GM20431 (cell line): ENCODE measurements around the gene HEXIM1.

ENCODE experiments used
- in situ Hi-C: fragments of 300-500 bp; cut with MseI, MboI; formaldehyde crosslinking; loops from one replicate; pipeline ENCODE4 v1.15.0; 2020; ENCODE audit warnings: low sequenced_read_pairs; ENCODE audit not compliant: unreplicated experiment

The HEXIM1 gene

DNA sequence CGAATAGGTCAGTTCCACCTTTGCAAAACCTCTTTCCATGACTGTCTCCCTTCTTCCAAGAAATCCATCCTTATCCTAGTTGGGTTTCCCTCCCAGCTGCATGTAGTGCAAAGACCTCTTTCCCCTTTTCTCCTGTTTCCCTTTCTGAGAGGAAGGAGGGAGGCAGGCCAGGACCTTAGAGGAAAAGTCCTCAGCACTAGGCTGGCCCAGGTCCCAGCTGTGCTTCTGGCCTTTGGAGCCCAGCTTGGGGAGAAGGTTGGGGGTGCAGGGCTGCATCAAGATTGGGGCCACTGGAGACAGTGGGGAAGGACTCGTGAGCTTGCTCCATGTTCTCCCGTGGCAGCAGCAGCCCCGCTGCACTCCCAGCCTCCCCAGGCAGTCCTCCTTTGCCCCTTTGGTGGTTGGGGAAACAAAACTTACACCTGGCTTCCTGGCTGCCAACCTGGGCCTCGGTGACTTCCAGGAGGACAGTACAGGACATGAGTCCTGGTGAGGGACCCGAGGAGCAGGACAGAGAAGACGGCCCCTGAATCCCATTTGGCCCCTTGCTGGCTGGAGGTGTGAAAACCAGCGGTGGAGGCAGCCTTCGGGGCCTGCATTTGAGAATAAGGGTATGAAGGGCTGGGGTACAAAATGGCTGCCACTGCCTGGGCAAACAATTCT is 13.9 kb downstream of the HEXIM1 start:
- in situ Hi-C loops = no loop called here

GRCh38 chr17:45164734-45165269 is 16.5 kb downstream of the HEXIM1 start:
- in situ Hi-C loops = no loop called here

GRCh38 chr17:45168991-45169752 is 20.9 kb downstream of the HEXIM1 start:
- in situ Hi-C loops = no loop called here

- in situ Hi-C loops = no loop called here
Observed at GRCh38 chr17:45170280-45170930, 22.1 kb downstream of the HEXIM1 start.

GRCh38 chr17:45170931-45171337 is 22.7 kb downstream of the HEXIM1 start:
- in situ Hi-C loops = no loop called here

- in situ Hi-C loops = no loop called here
Observed at GRCh38 chr17:45171338-45172231, 23.3 kb downstream of the HEXIM1 start.

DNA sequence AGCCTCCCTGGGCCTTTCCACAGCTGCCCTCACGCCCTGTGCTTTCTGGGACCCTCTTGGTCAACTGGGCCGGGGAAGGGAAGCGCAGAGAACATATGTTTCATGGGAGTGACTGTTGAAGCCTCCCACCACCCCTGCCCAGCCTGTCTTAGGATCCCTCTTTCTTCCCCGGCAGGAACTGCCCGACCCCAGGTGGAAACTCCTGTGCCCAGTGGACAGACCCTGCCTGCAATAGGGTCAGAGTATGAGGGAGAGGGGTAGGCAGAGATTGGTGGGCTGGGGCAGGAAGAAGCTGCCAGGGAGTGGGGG is 23.9 kb downstream of the HEXIM1 start:
- in situ Hi-C loops = no loop called here

DNA sequence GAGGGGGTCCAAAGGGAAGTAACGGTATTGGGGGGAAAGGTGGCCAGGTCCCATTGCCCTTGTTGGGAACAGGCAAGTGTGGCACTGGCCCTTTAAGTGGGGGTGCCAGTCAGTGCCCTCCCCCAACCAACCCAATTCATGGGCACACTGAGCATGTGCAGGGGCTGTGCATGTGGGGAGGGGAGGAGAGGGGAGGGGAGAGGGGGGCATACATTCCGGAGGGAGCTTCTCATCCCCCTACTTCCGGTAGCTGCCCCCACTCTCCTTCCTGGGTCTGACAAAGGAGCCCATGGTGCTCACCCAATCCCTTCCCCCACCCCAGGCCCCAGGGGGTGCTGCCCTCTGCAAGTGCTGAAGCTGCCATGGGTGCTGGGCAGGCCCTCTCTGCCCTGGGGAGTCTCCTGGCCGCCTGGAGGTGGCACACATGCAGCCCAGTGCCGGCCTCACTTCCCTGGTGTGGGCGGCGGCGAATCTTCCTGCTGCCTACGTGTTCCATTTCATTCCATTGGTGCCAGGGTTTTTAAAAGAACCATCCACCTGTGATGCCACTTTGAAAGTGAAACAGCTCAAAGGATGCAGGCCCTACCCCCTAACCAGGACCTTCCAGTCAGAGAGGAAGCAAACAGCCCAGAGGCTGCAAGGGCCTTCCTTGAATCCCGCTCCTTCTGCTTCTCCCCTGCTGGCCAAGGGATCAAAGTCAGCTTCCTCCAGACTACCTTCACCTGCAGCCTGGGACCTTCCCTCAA is 24.4 kb downstream of the HEXIM1 start:
- in situ Hi-C loops = no loop called here

DNA sequence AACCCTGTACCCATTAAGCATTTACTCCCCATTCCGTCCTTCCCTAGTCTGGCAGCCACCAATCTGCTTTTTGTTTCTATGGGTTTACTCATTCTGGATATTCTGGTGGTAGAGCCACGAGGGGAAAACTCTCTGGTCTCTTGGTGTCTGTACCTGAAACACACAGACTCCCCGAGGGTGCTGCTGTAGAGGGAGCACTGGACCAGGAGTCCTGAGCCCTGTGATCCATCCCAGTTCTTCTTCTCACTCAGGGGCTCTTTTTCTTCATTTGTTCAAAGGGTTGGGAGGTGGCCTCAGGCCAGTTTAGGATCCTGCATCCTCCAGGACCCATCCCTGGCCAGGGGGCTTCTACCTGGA is 27.5 kb downstream of the HEXIM1 start:
- in situ Hi-C loops = no loop called here

DNA sequence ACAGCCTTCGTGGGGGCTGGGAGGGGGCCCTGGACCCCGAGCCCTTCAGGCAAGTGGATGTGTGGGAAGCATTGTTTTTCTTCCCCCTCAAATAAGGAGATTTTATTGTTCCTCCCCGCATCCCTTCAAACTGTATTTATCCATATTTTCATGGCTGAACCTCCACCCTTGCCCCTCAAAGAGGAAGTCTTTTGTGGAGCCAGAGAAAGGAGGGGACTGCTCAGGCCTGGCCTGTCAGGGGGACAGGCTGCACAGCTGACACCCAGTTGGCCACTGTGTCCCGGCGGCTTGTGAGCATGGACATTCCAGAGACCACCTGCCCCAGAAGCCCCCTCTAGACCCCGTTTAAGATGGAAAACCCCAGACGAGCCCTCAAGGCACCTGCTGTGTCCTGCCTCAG is 29.3 kb downstream of the HEXIM1 start:
- in situ Hi-C loops = no loop called here

DNA sequence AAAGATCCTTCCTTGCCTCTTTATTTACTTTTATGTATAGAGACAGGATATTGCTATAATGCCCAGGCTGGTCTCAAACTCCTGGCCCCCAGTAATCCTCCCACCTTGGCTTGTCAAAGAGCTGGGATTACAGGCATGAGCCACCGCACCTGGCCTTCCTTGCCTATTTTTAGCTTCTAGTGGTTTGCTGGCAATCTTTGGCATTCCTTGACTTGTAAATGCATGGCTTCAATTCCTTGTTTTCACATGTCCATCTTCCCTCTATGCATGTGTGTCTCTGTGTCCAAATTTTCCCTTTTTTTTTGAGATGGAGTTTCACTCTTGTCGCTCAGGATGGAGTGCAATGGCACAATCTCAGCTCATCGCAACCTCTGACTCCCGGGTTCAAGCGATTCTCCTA is 35.9 kb downstream of the HEXIM1 start:
- in situ Hi-C loops = no loop called here

DNA sequence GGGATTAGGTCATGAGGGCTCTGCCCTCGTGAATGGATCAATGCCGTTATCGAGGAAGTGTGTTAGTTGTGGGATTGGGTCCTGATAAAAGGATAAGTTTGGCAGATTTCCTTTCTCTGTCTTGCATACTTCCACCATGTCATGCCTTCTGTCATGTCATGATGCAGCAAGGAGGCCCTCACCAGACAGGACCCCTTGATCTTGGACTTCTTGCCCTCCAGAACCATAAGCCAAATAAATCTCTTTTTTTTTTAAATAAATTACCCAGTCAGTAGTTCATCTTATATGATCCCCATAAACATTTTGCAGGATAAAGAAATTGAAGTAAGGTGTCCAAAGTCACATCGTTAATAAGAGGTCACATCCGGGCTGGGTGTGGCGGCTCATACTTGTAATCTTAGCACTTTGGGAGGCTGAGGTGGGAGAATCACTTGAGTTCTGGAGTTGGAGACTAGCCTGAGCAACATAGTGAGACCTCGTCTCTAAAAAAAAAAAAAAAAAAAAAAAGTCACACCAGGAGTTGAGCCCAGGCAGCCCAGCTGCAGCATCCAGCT is 38.6 kb downstream of the HEXIM1 start:
- in situ Hi-C loops = no loop called here

- in situ Hi-C loops = no loop called here
Observed at GRCh38 chr17:45189009-45189408, 40.7 kb downstream of the HEXIM1 start.

- in situ Hi-C loops = loop anchor here (10.0 kb wide), 1 partner anchor 56 kb away; the partner anchor contains the start of genes ACBD4 and PLCD3
Observed at GRCh38 chr17:45190503-45191255, 42.4 kb downstream of the HEXIM1 start.

- in situ Hi-C loops = loop anchor here (10.0 kb wide), 1 partner anchor 61 kb away; the partner anchor contains the start of genes ACBD4 and PLCD3
Observed at GRCh38 chr17:45195424-45195823, 47.1 kb downstream of the HEXIM1 start.

DNA sequence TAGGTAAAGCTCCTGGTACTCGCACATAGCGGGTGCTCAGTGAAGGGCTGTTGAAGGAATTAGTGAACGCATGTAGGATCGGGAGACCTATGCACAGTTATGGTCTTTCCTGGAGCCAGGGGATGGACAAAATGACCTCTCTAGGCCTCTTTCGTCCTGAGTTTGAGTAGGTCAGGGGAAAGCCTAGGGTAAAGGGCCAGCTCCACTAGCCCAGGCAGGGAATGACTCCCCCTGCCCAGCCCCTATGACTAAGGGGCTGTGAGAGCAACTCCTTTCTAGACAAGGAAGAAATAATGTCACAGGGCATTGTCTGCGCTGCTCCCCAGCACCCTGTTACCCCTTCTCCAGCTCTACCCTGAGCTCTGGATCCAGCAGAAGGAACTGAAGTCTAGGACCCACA is 48.8 kb downstream of the HEXIM1 start:
- in situ Hi-C loops = loop anchor here (10.0 kb wide), 1 partner anchor 62 kb away; the partner anchor contains the start of genes ACBD4 and PLCD3

GRCh38 chr17:45197555-45198334 is 49.5 kb downstream of the HEXIM1 start:
- in situ Hi-C loops = loop anchor here (10.0 kb wide), 1 partner anchor 63 kb away; the partner anchor contains the start of genes ACBD4 and PLCD3
